GM18861 (cell line): Measurements from ENCODE around the gene CCDC154.

Experiments
- ATAC-seq: cut with Tn5 transposase; IDR thresholded peaks from one replicate; pipeline ENCODE4 v1.9.1; 2021; ENCODE audit not compliant: unreplicated experiment

The CCDC154 gene

GRCh38 chr16:1427473-1428461, 16.6 kb downstream of the CCDC154 start:
- no peak for ATAC-seq

- no peak for ATAC-seq
Measured at GRCh38 chr16:1426734-1427471, 17.5 kb downstream of the CCDC154 start.

- no peak for ATAC-seq
Measured at GRCh38 chr16:1425616-1426370, 18.6 kb downstream of the CCDC154 start.

DNA sequence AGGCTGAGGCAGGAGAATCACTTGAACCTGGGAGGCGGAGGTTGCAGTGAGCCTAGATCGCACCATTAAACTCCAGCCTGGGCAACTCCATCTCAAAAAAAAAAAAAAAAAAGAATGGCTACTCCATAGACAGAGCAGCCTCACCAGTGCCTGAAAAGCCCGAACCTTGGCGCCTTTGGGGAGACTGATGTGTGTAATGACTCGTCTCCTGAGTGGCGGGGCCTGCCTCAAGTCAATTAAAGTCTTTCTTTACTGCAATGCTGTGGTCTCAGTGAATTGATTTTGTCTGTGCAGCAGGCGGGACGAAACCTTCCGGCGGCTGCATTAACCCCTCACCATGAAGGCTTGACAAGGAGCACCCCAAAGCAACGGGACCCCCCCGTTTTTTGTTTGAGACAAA, 20.3 kb downstream of the CCDC154 start:
- ATAC-seq, result no peak

DNA sequence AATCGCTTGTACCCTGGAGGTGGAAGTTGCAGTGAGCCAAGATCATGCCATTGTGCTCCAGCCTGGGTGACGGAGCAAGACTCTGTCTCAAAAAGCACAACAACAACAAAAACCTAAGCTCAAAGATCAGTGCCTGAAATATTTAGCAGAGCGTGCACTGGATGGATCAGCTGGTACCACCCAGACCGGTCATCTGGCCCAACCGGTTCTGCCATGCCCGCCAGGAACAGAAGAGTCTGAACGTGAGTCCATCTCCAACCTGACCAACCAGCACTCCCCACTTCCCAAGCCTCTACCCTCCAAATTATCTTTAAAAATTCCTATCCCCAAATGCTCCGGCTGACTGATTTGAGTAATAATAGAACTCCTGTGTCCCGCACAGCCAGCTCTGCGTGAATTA, 22.3 kb downstream of the CCDC154 start:
- no peak for ATAC-seq

DNA sequence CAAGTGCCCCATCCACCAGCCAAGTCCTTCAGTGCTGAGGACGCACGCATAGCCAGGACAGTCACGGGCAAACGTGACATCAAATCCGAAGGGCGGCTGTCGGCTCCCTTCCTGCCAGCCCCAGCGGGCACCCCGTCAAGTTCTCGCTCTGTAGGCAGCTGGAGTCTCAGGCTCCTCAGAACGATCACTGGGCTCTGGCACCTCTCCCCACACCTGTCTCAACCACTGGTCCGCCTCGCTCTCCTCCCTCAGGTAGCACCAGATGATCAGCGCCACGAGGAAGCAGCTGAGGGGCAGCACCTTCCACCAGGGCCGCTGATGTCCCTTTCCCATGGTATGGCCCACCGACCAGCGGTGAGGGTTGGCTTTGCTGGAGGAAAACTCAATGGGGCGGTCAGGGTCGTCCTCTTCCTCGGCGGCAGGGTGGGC, 24.2 kb downstream of the CCDC154 start:
- peak; percentile 2 for ATAC-seq

GRCh38 chr16:1416521-1416941, 27.8 kb downstream of the CCDC154 start:
- ATAC-seq, result no peak

DNA sequence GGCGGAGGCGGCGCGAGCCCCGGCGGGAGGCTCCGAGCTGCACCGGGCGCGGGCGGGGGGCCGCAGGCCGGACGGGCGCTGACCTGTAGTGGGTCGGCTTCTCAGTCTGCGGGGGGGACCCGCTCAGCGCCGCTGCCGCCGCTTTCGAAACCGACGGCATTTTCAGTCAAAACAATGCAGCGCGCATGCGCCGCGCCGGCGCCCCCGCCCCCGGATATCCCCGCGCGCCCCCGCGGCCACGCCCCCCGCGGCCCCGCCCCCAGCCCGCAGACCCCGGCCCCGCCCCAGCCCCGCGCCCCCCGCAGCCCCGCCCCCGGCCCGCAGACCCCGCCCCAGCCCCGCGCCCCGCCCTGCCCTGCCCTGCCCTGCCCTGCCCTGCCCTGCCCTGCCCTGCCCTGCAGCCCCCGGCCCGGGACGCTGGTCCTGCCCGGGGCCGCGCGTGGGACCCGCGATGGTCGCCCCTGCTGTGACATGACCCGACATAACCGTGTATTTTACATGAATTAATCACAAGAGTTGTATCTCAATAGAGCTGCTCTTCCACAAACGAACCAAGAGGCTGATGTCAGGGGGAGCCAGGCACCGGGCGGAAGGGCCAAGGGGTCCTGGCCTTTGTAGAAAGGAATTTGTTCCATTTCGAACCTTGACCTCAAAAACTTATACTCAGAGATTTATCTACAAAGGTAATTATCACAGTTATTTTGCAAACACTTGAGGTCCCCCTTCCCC, 29.7 kb downstream of the CCDC154 start, which contains the start of gene UNKL:
UNKL (minus strand) TSS at position 173 of the 729 bp plus-strand sequence; CDS start at position 160, 13 bp downstream.
- ATAC-seq, result no peak

- ATAC-seq, result no peak
Measured at GRCh38 chr16:1413684-1414531, 30.4 kb downstream of the CCDC154 start.

DNA sequence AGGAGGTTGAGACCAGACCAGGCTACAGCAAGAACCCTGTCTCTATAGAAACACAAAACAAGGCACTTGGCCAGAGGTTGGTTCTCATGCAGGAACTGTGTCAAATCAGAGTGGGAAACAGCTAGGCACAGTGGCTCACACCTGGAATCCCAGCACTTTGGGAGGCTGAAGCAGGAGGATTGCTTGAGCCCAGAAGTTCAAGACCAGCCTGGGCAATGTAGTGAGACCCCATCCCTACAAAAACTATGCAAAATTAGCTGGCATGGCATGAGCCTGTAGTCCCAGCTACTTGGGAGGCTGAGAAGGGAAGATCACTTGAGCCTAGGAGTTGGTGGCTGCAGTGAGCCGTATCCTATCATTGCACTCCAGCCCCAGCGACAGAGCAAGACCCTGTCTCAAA, 31.5 kb downstream of the CCDC154 start:
- no peak for ATAC-seq

- ATAC-seq, result no peak
Measured at GRCh38 chr16:1408171-1408837, 36.1 kb downstream of the CCDC154 start.

- ATAC-seq, result no peak
Measured at GRCh38 chr16:1407753-1408152, 36.6 kb downstream of the CCDC154 start.

- no peak for ATAC-seq
Measured at GRCh38 chr16:1403733-1404132, 40.6 kb downstream of the CCDC154 start.

GRCh38 chr16:1403036-1403435, 41.3 kb downstream of the CCDC154 start:
- ATAC-seq, result no peak

- ATAC-seq, result no peak
Measured at GRCh38 chr16:1401758-1402154, 42.6 kb downstream of the CCDC154 start.

- ATAC-seq, result no peak
Measured at GRCh38 chr16:1401061-1401757, 43.1 kb downstream of the CCDC154 start.

DNA sequence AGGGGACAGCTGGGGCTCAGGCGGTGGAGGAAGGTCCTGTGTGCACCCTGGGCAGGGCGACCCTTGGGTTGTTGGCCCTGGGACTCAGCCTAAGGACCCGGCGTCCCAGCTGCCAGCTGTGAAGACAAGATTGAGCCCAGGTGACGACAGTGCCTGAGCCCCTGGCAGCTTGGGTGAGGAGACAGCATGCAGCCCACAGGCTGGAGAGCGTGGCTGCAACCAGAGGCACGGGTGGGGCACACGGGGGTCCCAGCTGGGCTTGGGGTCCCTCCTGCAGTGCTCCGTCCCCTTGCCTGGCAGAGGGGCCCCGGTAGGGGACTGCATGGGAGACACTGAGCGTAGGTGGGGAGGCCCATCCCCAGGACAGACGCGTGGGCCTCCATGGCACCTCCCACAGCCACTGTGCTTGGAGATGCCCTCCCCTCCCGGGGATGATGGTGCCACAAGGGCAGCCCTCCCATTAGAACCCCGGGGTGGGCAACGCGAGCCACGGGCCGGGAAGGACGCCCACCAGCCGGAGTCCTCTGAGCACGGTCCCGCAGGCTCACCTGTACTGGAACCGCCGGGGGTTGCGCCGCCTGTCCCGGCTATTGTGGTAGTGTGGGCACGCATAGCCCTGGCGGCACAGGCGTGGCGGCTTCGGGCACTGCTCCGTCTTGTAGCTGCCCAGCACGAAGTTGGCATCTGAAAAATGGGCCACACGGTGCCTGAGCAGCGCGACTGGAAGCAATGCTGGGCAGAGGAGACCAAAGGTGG, 45.4 kb downstream of the CCDC154 start:
- no peak for ATAC-seq

DNA sequence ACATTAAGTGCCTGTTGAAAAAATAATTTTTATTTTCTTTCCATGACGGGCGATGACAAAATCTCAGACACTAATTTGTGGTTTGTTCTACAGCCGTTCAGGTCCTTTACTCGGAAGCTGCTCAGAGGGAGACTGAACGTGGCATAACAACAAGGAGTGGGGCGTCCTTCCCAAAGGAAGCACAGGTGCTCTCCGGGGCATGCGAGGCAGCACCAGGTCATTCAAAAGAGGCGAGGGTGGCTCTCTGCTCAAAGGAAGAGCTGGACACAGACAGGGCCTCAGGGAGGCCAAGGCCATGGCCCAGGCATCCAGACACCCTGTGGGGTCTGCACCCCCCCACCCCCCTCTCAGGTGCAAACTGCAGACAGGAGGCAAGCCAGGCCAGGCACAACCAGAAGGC, 46.0 kb downstream of the CCDC154 start:
- no peak for ATAC-seq
